Nephron progenitor cell (in vitro differentiated cells): ENCODE data around the gene ENOX1.

Experiments
- DNase-seq: peaks from one replicate; pipeline ENCODE4 v3.0.0; 2021
- H3K27ac Mint-ChIP-seq: 2 replicates; pipeline ENCODE4 v1.8.0; 2021; ENCODE audit warnings: mild to moderate bottlenecking, moderate library complexity, mixed read lengths
- H3K27me3 Mint-ChIP-seq: 2 replicates; pipeline ENCODE4 v1.8.0; 2021; ENCODE audit warnings: mild to moderate bottlenecking, low read depth, mixed read lengths; ENCODE audit not compliant: poor library complexity
- H3K36me3 Mint-ChIP-seq: 2 replicates; pipeline ENCODE4 v1.8.0; 2021; ENCODE audit warnings: low read depth, mixed read lengths
- H3K4me1 Mint-ChIP-seq: 2 replicates; pipeline ENCODE4 v1.8.0; 2021; ENCODE audit warnings: mixed read lengths
- H3K4me3 Mint-ChIP-seq: 2 replicates; pipeline ENCODE4 v1.8.0; 2021; ENCODE audit warnings: mild to moderate bottlenecking, moderate library complexity, mixed read lengths
- H3K9me3 Mint-ChIP-seq: 2 replicates; pipeline ENCODE4 v1.8.0; 2021; ENCODE audit warnings: mild to moderate bottlenecking, moderate library complexity, mixed read lengths
- CTCF ChIP-seq: fragments of 200-600 bp; sonication (generic); IDR thresholded peaks from 2 replicates; pipeline ENCODE4 v1.5.0; 2021; ENCODE audit warnings: antibody characterized with exemption

The ENOX1 gene

DNA sequence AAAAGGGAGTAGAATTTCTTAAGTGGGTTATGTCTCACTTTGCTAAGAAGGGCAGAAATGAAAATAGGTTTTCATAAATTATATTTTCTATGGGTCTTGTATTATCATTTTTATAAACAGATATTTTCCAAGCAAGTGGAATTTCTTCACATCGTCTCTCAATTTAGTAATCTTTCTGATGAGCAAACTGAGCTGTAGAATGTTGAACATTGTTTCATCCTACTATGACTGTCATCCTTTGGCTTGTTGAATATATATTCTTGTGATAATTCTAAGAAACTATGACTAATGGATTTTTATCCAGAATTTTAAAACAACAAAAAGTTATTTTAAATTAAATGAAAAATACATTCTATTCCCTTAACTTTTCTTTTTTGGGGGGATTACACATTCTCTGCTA is 313.8 kb downstream of the ENOX1 start:
- no peak overlapping the region for H3K27ac Mint-ChIP-seq
- no peaks in the 10 kb centered on the region for H3K27me3 Mint-ChIP-seq
- no peaks in the 10 kb centered on the region for H3K9me3 Mint-ChIP-seq
- H3K4me1 Mint-ChIP-seq = no peaks in the 10 kb centered on the region
- no peak overlapping the region for H3K4me3 Mint-ChIP-seq
- no peak for DNase-seq
- H3K36me3 Mint-ChIP-seq = no peaks in the 10 kb centered on the region
- TF ChIP-seq CTCF = no peak

- no peaks in the 10 kb centered on the region for H3K9me3 Mint-ChIP-seq
- no peak for TF ChIP-seq CTCF
- no peak overlapping the region for H3K27ac Mint-ChIP-seq
- no peaks in the 10 kb centered on the region for H3K36me3 Mint-ChIP-seq
- no peaks in the 10 kb centered on the region for H3K4me1 Mint-ChIP-seq
- DNase-seq = no peak
- H3K4me3 Mint-ChIP-seq = no peak overlapping the region
- no peaks in the 10 kb centered on the region for H3K27me3 Mint-ChIP-seq
Measured at GRCh38 chr13:43472339-43472738, 314.4 kb downstream of the ENOX1 start.

GRCh38 chr13:43470610-43471009 is 316.2 kb downstream of the ENOX1 start:
- Mint-ChIP-seq H3K4me1 (no peaks in the 10 kb centered on the region), H3K27ac (no peak overlapping the region), H3K36me3 (no peaks in the 10 kb centered on the region), H3K4me3 (no peak overlapping the region), H3K27me3 (no peaks in the 10 kb centered on the region), H3K9me3 (no peaks in the 10 kb centered on the region)
- TF ChIP-seq CTCF = no peak
- DNase-seq = no peak

DNA sequence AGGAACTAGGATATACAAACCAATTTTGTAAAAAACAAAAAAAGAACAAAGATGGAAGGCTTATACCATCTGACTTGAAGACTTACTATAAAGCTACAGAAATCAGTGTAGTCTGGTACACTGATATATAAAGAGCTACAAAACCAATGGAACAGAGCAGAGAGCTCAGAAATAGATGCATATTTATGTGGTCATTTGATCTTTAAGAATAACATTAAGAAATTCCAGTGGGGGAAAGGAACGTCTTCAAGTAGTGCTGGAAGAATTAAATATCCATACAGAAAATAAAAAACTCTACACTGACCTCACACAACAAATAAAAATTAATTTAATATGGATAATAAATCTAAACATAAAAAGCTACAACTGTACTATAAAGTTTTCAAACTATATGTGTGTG is 317.0 kb downstream of the ENOX1 start:
- Mint-ChIP-seq H3K27me3 (no peaks in the 10 kb centered on the region), H3K4me3 (no peak overlapping the region), H3K4me1 (no peaks in the 10 kb centered on the region), H3K9me3 (no peaks in the 10 kb centered on the region), H3K27ac (no peak overlapping the region), H3K36me3 (no peaks in the 10 kb centered on the region)
- TF ChIP-seq CTCF = no peak
- DNase-seq = no peak

- Mint-ChIP-seq H3K4me3 (no peak overlapping the region), H3K27ac (no peak overlapping the region), H3K9me3 (no peaks in the 10 kb centered on the region), H3K27me3 (no peaks in the 10 kb centered on the region), H3K4me1 (no peaks in the 10 kb centered on the region), H3K36me3 (no peaks in the 10 kb centered on the region)
- no peak for DNase-seq
- no peak for TF ChIP-seq CTCF
Measured at GRCh38 chr13:43464578-43465264, 322.1 kb downstream of the ENOX1 start.

DNA sequence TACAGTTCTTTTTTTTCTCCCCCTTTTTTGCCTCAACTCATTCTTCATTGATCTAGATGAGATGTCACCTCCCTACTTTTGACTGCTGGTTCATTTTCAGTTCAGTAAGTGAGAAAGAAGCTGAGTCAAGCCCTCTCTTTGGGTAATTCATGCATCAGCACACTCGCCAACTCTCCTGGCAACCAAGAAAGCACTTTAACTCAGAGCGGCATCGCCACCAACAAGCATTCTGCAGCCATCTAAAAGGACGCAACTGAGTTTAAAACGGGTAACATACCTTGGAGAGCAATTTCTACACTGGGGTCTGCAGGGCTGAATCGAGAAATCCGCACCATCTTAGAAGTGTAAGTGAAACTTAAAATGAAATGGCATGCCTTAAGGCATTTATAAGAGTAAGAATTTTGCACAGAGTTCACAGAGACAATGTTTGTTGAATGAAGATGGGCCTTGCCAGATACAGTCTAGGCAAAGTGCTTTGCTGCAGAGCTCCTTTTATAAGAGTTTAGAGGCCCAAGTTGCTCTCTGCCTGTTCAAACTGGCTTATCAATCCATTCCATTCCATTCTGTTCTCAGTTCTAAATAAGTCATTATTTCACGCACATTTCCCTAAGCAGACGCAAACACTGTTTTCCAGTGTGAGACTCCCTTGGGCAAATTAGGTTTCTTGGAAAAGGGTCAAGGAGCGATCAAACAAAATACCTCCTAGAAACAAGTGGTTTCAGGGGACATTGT is 338.0 kb downstream of the ENOX1 start:
- Mint-ChIP-seq H3K9me3 (no peaks in the 10 kb centered on the region), H3K27me3 (peaks cover 5% of the 10 kb centered on the region), H3K4me3 (no peak overlapping the region), H3K4me1 (peaks cover 11% of the 10 kb centered on the region), H3K27ac (no peak overlapping the region), H3K36me3 (no peaks in the 10 kb centered on the region)
- no peak for DNase-seq
- TF ChIP-seq CTCF = no peak
